Keratinocyte (primary cell): ENCODE results near the gene P2RY8. TPM values are rescaled to one million over a fixed set of nuclear protein-coding genes. Genes with fewer than 3 reads are reported as not detected.

Experiments used
- DNase-seq: peaks from one replicate; pipeline ENCODE4 v3.0.0-alpha.2; 2011; ENCODE audit warnings: low read depth, missing footprints, low spot score
- FAIRE-seq: peaks from 2 replicates; lab custom pipeline; 2011; peaks lifted over from hg19 to GRCh38; lab: Jason Lieb, UNC
- H2AFZ ChIP-seq: 2 replicates; pipeline ENCODE4 v1.6.0; 2012; ENCODE audit warnings: low read length, control low read depth, inconsistent platforms; ENCODE audit not compliant: control insufficient read depth
- H3K27ac ChIP-seq: 2 replicates; pipeline ENCODE4 v1.5.1; 2011; ENCODE audit warnings: low read length; ENCODE audit not compliant: control insufficient read depth, insufficient read depth
- H3K27me3 ChIP-seq: 3 replicates; pipeline ENCODE4 v1.6.0; 2011; ENCODE audit warnings: low read length; ENCODE audit not compliant: control insufficient read depth, insufficient read depth; ENCODE audit errors: extremely low read depth
- H3K36me3 ChIP-seq, 2 experiments: 2 replicates in 1 of 2; 3 replicates in 1 of 2; pipeline ENCODE4 v1.5.1; 2011; ENCODE audit warnings: low read length in 2 of 2, mild to moderate bottlenecking in 1 of 2; ENCODE audit not compliant: control insufficient read depth in 2 of 2, insufficient read depth in 2 of 2; ENCODE audit errors: extremely low read depth in 1 of 2
- H3K4me1 ChIP-seq: 3 replicates; pipeline ENCODE4 v1.5.1; 2011; ENCODE audit warnings: low read length; ENCODE audit not compliant: control insufficient read depth, insufficient read depth; ENCODE audit errors: extremely low read depth
- H3K4me2 ChIP-seq: 3 replicates; pipeline ENCODE4 v1.6.0; 2011; ENCODE audit warnings: low read depth, low read length; ENCODE audit not compliant: control insufficient read depth, insufficient read depth; ENCODE audit errors: extremely low read depth
- H3K4me3 ChIP-seq, 3 experiments: fragments of 200-600 bp in 1 of 3; sonication (generic) in 1 of 3; 2 replicates in 2 of 3; 3 replicates in 1 of 3; pipeline ENCODE4 v1.5.1; 2011 to 2016; ENCODE audit warnings: low read length in 3 of 3, mild to moderate bottlenecking in 3 of 3, control low read depth in 2 of 3, inconsistent platforms in 1 of 3, low read depth in 1 of 3, mixed read lengths in 1 of 3, mixed run types in 1 of 3, moderate library complexity in 1 of 3; ENCODE audit not compliant: control insufficient read depth in 2 of 3, insufficient read depth in 2 of 3; ENCODE audit errors: extremely low read depth in 1 of 3
- H3K79me2 ChIP-seq: 2 replicates; pipeline ENCODE4 v1.6.0; 2012; ENCODE audit warnings: low read length; ENCODE audit not compliant: control insufficient read depth, insufficient read depth
- H3K9ac ChIP-seq: 3 replicates; pipeline ENCODE4 v1.6.0; 2011; ENCODE audit warnings: low read length; ENCODE audit not compliant: control insufficient read depth, insufficient read depth; ENCODE audit errors: extremely low read depth
- H3K9me1 ChIP-seq: 3 replicates; pipeline ENCODE4 v1.6.0; 2011; ENCODE audit warnings: low read length; ENCODE audit not compliant: control insufficient read depth, insufficient read depth; ENCODE audit errors: extremely low read depth
- H3K9me3 ChIP-seq: 2 replicates; pipeline ENCODE4 v1.5.1; 2012; ENCODE audit warnings: low read depth, low read length; ENCODE audit not compliant: control insufficient read depth
- H4K20me1 ChIP-seq: 3 replicates; pipeline ENCODE4 v1.6.0; 2011; ENCODE audit warnings: low read length; ENCODE audit not compliant: control insufficient read depth, insufficient read depth; ENCODE audit errors: extremely low read depth
- EZH2 ChIP-seq: IDR thresholded peaks from one replicate; pipeline ENCODE4 v1.6.1; 2012; ENCODE audit warnings: inconsistent platforms, mild to moderate bottlenecking, low read length, moderate library complexity
- dilution Hi-C: fragments of 300-500 bp; cut with MboI; formaldehyde crosslinking; loops from one replicate; pipeline ENCODE4 v1.7.0; 2020; ENCODE audit warnings: low sequenced_read_pairs; ENCODE audit not compliant: extremely low pct_ligation_motif_present
- polyA plus RNA-seq, 5 experiments: library from polyadenylated mRNA; depleted of rRNA in 3 of 5; stranded (reverse) in 3 of 5; stranded (forward) in 1 of 5; unstranded in 1 of 5; fragments of >200 nt; gene quantifications; 1 replicate in 1 of 5; 2 replicates in 3 of 5; 3 replicates in 1 of 5; pipeline versions ENCODE4 v1.2.1 to v1.2.3, GENCODE V29; 2011 to 2012; ENCODE audit warnings: missing spikeins in 2 of 5, low read depth in 1 of 5, low replicate concordance in 1 of 5
- TF ChIP-seq, protein P1 (sequence below), 3 experiments: IDR thresholded peaks in 1 of 3; conservative IDR thresholded peaks in 1 of 3; optimal IDR thresholded peaks in 1 of 3; 2 replicates in 2 of 3; 3 replicates in 1 of 3; pipeline versions ENCODE3 to v1.5.1; 2011; ENCODE audit warnings: low read length in 3 of 3, mild to moderate bottlenecking in 3 of 3, moderate library complexity in 2 of 3, control low read depth in 1 of 3, inconsistent platforms in 1 of 3; ENCODE audit not compliant: insufficient read depth in 2 of 3; ENCODE audit errors: extremely low read depth in 1 of 3

The P2RY8 gene
- polyA plus RNA-seq, 1 donor (not counting 4 experiments of a cell fraction or from before 2014, with no cell fraction given), result not detected

DNA sequence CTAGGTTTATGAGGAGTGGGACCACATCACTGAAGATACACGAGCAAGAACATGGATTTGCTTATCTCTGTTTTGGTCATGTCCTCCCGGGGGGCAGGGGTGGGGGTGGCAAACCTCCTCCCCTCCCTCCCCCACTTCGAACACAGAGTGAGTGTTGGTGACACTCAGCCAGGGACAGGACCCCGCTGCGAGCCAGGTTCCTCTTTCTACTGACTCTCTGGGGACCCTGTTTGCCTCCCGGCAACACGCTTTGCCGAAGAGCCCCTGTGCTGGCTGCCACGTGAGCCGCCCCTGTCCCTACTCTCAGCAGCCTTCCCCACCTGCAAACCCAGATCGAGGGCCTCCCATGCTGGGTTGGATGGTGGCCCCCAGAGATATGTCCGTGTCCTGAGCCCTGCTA, 34.7 kb downstream of the P2RY8 start:
- Histone ChIP-seq H3K4me3 (no peak overlapping the region), H4K20me1 (no peaks in the 10 kb centered on the region), H3K9ac (no peak overlapping the region), H3K79me2 (no peaks in the 10 kb centered on the region), H2AFZ (no peak overlapping the region), H3K36me3 (no peaks in the 10 kb centered on the region), H3K9me3 (peaks cover 3% of the 10 kb centered on the region), H3K4me2 (no peak overlapping the region), H3K27me3 (no peaks in the 10 kb centered on the region), H3K27ac (no peak overlapping the region), H3K9me1 (no peaks in the 10 kb centered on the region), H3K4me1 (no peaks in the 10 kb centered on the region)
- FAIRE-seq (no peak), DNase-seq (no peak)
- dilution Hi-C loops, result no loop called here
- TF ChIP-seq, protein P1, sequence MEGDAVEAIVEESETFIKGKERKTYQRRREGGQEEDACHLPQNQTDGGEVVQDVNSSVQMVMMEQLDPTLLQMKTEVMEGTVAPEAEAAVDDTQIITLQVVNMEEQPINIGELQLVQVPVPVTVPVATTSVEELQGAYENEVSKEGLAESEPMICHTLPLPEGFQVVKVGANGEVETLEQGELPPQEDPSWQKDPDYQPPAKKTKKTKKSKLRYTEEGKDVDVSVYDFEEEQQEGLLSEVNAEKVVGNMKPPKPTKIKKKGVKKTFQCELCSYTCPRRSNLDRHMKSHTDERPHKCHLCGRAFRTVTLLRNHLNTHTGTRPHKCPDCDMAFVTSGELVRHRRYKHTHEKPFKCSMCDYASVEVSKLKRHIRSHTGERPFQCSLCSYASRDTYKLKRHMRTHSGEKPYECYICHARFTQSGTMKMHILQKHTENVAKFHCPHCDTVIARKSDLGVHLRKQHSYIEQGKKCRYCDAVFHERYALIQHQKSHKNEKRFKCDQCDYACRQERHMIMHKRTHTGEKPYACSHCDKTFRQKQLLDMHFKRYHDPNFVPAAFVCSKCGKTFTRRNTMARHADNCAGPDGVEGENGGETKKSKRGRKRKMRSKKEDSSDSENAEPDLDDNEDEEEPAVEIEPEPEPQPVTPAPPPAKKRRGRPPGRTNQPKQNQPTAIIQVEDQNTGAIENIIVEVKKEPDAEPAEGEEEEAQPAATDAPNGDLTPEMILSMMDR (optimal IDR thresholded peaks at IDR 0.05 in 1 of 3, IDR thresholded peaks at IDR 0.05 in 1 of 3, conservative IDR thresholded peaks at IDR 0.05 in 1 of 3; ENCODE audit: extremely low read depth in 1 of 3, insufficient read depth in 2 of 3, low read length in 3 of 3), result no peak
- no peak for TF ChIP-seq EZH2

DNA sequence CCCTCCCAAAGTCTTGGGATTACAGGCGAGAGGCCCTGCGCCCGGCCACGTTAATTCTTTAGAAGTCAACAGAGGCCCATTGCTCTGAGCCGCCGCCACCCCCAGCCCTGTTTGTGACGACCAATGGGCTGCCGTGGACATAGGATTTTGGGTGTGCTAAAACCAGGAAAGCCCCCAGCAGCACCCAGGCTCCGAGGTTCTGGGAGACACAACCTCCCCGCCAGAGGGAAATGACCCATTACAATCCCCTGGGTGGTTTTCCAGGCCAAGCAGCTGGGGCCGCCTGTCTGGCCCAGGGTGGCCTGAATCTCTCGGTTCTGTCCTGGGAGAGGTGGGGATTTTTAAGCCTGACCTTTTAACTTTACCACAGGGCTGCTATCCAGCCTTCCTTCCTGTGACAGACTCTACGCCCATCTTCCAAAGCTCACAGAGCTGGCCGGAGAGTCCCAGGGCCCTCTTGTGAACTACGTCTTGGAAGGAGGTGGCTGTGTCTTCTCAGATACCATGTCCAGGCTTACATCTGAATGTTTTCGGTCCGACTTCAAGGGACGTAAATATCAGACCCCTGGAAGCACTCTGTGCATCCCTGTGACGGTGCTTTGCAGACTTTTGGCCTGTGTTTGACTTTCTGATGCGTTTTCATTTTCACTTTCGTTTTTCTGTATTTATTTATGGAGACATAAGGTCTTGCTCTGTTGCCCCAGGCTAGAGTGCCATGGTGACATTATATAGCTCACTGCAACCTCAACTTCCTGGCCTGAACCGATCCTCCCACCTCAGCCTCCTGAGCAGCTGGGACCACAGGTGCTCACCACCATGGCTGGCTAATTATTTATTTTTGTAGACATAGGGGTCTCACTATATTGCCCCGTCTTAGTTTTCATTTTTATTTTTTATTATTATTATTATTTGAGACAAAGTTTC, 36.0 kb downstream of the P2RY8 start:
- TF ChIP-seq, protein P1 (optimal IDR thresholded peaks at IDR 0.05 in 1 of 3, IDR thresholded peaks at IDR 0.05 in 1 of 3, conservative IDR thresholded peaks at IDR 0.05 in 1 of 3; ENCODE audit: extremely low read depth in 1 of 3, insufficient read depth in 2 of 3, low read length in 3 of 3), result no peak
- no peak for TF ChIP-seq EZH2
- no peaks in the 10 kb centered on the region for H3K27me3 ChIP-seq
- no peaks in the 10 kb centered on the region for H4K20me1 ChIP-seq
- no peak overlapping the region for H3K27ac ChIP-seq
- no peaks in the 10 kb centered on the region for H3K4me1 ChIP-seq
- no peak overlapping the region for H3K9ac ChIP-seq
- H3K79me2 ChIP-seq, result no peaks in the 10 kb centered on the region
- no peak overlapping the region for H2AFZ ChIP-seq
- no peaks in the 10 kb centered on the region for H3K9me1 ChIP-seq
- peaks cover 3% of the 10 kb centered on the region for H3K9me3 ChIP-seq
- DNase-seq (no peak), FAIRE-seq (no peak)
- no peaks in the 10 kb centered on the region for H3K36me3 ChIP-seq
- H3K4me3 ChIP-seq, result no peak overlapping the region
- H3K4me2 ChIP-seq, result no peak overlapping the region
- dilution Hi-C loops, result no loop called here
